Tibial nerve (tissue), 4 donors: ENCODE data around the gene MEOX1.

Experiments used
- CTCF ChIP-seq, 5 experiments: fragments of 200-600 bp in 3 of 5; fragments of 450-650 bp in 2 of 5; sonication (generic) in 3 of 5; IDR thresholded peaks; one replicate each; pipeline ENCODE4 v1.5.1; 2016 to 2019; ENCODE audit warnings: antibody characterized with exemption in 5 of 5, mild to moderate bottlenecking in 3 of 5, moderate library complexity in 2 of 5
- EP300 ChIP-seq, 2 donors: sonication (generic); formaldehyde crosslinking; IDR thresholded peaks; one replicate each; pipeline ENCODE4 v1.6.1; 2017; ENCODE audit warnings: antibody characterized with exemption in 2 of 2, mild to moderate bottlenecking in 1 of 2

- TF ChIP-seq CTCF (IDR thresholded peaks at IDR 0.05) (no peak), EP300 (IDR thresholded peaks at IDR 0.05) (no peak)
These were observed 41.6 kb downstream of the MEOX1 start for GRCh38 chr17:43620147-43620546.
